Renal pelvis (tissue), 12 donors: ENCODE measurements around the gene SPATA31E1. TPM values are rescaled to one million over a fixed set of nuclear protein-coding genes. Genes with fewer than 3 reads are reported as not detected.
"Not testable (repeated sequence)": the region's sequence is repeated elsewhere in the genome, so short reads cannot be mapped to it uniquely, and the experiment has no call there.

Experiments used
- DNase-seq: peaks from one replicate; pipeline ENCODE4 v3.0.0-alpha.2; 2013
- long read RNA-seq, 16 experiments: transcript quantifications; one replicate each; lab custom pipeline, GENCODE V29; 2026
- polyA plus RNA-seq, 3 donors: library from polyadenylated mRNA; unstranded; fragments of 120-200 nt; gene quantifications; one replicate each; pipeline ENCODE4 v1.2.1, GENCODE V29; 2013; ENCODE audit not compliant: insufficient read length in 3 of 3

The SPATA31E1 gene
- not detected for polyA plus RNA-seq
- long read RNA-seq, donor 1 = 0 reads
- long read RNA-seq, donor 2 = 0 reads
- long read RNA-seq, donor 3 = 0 reads
- long read RNA-seq, donor 4 = 0 reads
- long read RNA-seq, donor 5 = 0 reads
- long read RNA-seq, donor 6 = 0 reads
- long read RNA-seq, donor 7 = 0 reads
- long read RNA-seq, donor 8 = 0 reads
- long read RNA-seq, donor 9 = 0 reads
- long read RNA-seq, donor 10 = 0 reads
- long read RNA-seq, donor 11 = 0 reads
- long read RNA-seq, donor 12 = 0 reads
- long read RNA-seq, donor 13 = 0 reads
- long read RNA-seq, donor 14 = 0 reads
- long read RNA-seq, donor 15 = 0 reads
- long read RNA-seq, donor 16 = 0 reads

DNA sequence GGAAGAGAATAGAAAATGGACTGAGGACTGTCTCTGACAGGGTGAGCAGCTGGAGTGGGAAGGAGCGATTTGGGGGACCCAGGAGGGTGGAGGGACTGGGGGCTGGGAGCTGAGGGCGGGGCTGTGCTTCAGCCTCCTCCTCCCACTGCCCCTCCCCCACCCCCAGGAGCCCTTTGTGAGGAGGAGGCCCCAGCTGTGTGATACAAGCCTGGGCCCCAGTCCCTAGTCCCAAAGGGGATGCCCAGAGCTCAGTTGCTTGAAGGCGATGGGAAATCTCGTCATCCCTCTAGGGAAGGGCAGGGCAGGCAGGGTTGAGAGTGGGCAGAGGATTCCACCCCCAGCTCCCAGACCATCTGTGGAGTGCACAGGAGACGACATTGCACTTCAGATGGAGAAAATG is at the start of gene SPATA31E1:
TSS of gene SPATA31E1 (plus strand) at position 251 of the 400 bp plus-strand sequence. CDS start at position 266, 15 bp downstream.
- no peak for DNase-seq

- no peak for DNase-seq
Measured at GRCh38 chr9:87834357-87834756, 48.3 kb upstream of the SPATA31E1 start.

GRCh38 chr9:87836536-87836935 is 46.1 kb upstream of the SPATA31E1 start:
- DNase-seq = no peak

- DNase-seq = no peak
Measured at GRCh38 chr9:87836951-87837705, 45.5 kb upstream of the SPATA31E1 start.

DNA sequence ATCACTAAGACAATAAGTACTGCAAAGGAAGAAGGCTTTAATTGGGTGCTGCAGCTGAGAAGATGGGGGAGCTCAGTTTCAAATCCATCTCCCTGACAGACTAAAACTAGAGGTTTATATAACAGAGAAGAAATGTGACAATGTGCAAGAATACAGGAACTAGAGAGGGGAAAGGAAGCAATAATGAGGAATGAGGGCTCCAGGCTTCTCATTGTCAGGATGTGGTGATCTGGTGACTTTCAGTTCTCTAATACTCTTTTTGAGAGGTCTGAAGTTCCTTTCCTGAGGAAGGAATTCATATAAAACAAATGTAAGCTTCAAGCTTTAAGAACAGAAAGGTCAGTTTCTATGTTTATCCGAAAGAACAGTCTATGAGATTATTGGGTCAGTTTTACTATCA is 42.5 kb upstream of the SPATA31E1 start:
- DNase-seq = no peak

- no peak for DNase-seq
Measured at GRCh38 chr9:87842878-87843585, 39.6 kb upstream of the SPATA31E1 start.

DNA sequence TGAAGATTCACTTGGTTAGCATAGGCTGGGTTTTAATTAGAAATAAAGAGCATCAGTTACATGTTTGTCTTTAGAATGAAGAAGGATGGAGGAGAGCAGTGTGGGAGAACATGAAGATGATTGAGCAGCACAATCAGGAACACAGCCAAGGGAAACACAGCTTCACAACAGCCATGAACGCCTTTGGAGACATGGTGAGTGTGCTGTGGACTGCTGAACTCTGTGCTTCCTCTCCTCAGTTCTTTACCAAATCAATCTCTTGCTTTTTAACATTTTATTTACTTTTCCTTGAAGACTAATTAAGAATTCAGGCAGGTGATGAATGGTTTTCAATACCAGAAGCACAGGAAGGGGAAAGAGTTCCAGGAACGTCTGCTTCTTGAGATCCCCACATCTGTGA is 38.2 kb upstream of the SPATA31E1 start:
- peak; percentile 52 for DNase-seq

GRCh38 chr9:87847817-87848216 is 34.9 kb upstream of the SPATA31E1 start:
- not testable (repeated sequence) for DNase-seq

- DNase-seq = no peak
Measured at GRCh38 chr9:87849144-87849758, 33.4 kb upstream of the SPATA31E1 start.

GRCh38 chr9:87850391-87850790 is 32.3 kb upstream of the SPATA31E1 start:
- no peak for DNase-seq

GRCh38 chr9:87851186-87851585 is 31.5 kb upstream of the SPATA31E1 start:
- DNase-seq = not testable (repeated sequence)

DNA sequence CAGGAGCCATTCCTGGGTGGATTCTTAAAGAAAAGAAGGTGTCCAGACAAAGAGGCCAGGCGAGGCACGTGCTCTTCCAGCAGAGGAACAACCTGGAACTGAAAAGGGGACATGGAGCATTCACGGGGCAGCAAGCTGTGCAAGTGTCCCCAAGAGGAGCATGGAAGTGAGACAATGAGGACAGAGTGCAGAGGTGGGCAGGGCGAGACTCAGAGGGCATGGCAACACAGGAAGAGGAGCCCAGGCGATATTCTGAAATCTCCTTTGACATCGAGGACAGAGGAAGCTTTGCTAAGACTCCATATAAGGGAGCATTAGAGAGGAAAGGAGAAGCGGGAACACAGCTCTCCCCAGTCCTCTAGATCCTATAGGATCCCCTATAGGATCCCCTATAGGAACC is 29.4 kb upstream of the SPATA31E1 start:
- no peak for DNase-seq

DNA sequence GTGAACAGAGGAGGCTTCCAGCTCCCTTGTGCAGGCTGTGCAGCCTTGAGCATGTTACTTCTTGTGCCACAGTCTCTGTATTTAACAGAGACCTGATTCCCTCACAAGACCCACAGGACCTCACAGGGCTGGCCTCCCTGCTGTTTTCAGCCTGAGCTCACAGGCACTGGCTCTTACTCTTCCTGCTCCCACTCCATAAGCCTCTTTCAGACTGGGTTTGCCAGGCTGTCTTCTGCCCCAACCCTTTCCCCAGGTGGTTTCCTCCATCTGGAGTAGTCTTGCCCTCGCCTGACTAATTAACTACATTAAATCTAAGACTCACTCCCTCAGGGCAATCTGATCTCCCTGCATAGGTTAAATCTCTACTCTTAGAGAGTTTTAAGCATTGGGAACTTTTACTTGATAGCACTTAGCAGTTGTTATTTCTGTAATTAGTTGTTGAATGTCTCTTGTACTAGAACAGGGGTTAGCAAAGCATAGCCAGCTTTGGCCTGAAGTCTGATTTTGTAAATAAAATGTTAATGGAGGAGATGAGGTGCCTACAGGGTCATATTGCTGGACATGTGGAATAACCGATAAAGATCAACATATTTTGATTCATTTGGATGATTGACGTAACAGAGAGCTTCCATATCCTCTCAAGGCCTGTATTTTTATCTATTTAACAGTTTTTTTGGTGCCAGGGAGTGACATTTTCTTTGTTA is 28.6 kb upstream of the SPATA31E1 start:
- DNase-seq = no peak

GRCh38 chr9:87854580-87854955 is 28.1 kb upstream of the SPATA31E1 start:
- no peak for DNase-seq

DNA sequence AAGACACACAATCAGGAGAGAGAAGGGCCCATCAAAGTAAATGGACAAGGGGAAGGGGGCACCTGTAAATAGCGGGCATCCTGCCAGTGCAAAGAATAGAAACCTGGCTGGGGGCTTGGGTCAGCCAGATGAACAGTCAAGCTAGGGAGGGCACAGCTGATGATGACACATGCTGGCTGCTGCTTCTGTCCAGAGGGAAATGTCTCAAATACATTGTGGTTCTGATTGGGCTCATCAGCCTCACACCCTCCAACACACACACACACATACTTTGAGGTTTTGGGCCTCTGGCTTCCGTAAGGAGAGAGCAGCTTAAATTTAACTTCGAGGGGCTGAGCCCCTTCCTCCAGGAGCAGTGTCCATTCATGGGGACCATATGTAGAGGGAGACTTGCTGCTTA is 27.6 kb upstream of the SPATA31E1 start:
- no peak for DNase-seq

- DNase-seq = no peak
Measured at GRCh38 chr9:87857141-87857947, 25.3 kb upstream of the SPATA31E1 start.

DNA sequence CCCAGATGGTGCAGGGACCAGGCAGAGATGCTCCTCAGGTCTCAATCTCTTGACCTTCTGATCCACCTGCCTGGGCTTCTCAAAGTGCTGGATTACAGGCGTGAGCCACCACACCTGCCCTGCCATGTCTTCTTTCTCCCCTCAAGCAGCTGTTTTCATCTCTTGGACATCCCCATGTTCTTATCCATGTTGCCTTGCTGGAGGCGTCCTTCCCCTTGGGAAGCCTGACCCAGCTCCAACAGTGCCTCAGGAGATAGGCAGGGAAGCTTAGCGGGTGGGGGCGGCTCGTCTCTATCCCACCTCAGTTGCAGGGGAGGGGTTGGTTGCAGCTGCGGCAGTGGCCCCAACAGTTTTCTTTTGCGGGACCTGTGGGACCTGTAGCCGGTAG is 24.7 kb upstream of the SPATA31E1 start:
- no peak for DNase-seq

DNA sequence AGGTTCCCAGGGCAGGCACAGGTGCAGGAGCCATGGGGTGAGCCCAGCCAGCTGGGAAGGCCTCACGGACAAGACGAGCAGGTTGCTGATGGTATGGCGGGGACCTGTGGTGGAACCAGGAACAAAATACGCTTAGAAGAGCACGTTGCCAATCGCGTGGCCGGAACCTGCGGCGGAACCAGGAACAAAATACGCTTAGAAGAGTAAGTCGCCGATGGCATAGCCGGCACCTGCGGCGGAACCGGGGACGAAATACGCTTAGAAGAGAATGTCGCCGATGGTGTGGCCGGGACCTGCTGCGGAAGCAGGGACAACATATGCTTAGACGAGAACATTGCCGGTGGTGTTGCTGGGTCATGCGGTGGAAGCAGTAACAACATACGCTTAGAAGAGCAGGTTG is 23.5 kb upstream of the SPATA31E1 start:
- DNase-seq = no peak

DNA sequence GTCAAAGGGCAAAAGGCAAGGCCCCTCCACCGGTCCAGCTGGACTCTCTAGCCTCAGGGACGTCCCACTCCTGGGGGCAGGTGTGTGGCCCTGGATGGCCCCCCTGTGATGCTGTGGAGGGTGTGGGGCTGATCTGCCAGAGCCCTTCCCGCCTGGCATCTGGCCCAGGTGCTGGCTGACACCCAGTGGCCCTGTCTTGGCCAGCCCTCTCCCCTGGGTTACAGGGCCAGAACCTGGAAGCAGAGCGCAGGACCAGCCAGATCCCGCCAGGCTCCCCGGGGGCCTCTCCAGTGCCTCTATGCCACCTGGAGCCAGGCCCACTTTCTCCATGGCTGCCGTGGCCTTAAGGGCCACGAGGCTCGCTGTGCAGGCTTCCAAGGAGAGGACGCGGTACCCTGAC is 22.9 kb upstream of the SPATA31E1 start:
- no peak for DNase-seq

DNA sequence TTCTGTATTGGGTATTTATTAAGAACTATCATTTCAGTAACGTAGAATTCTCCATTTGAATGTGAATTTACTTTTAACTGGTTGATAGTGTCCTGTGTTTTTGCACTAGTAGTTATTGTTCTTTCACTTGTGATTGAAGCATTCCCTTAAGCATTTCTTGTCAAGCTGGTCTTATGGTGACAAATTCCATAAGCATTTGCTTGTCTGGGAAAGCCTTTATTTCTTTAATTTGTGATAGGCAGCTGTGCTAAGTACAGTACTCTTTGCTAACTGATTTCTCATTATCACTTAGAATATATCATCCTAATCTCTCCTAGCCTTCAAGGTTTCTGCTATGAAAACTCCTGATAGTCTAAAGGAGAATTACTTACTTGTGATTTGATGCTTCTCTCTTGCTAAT is 21.3 kb upstream of the SPATA31E1 start:
- no peak for DNase-seq
